HG03060 (cell line): ENCODE results near the gene ZNF112.

Source experiments
- ATAC-seq: cut with Tn5 transposase; IDR thresholded peaks from one replicate; pipeline ENCODE4 v1.9.1; 2021; ENCODE audit warnings: low read depth, moderate number of reproducible peaks; ENCODE audit not compliant: unreplicated experiment

ZNF112 gene

GRCh38 chr19:44284968-44285367, 71.5 kb downstream of the ZNF112 start:
- no peak for ATAC-seq

- ATAC-seq = no peak
Measured at GRCh38 chr19:44282846-44283245, 73.6 kb downstream of the ZNF112 start.

- ATAC-seq = no peak
Measured at GRCh38 chr19:44280916-44281315, 75.6 kb downstream of the ZNF112 start.

- ATAC-seq = no peak
Measured at GRCh38 chr19:44278181-44278690, 78.2 kb downstream of the ZNF112 start.

GRCh38 chr19:44277331-44277730, 79.1 kb downstream of the ZNF112 start:
- no peak for ATAC-seq
